Thymus (tissue), 11 donors: ENCODE results near the gene UBN1. TPM values are rescaled to one million over a fixed set of nuclear protein-coding genes. Genes with fewer than 3 reads are reported as not detected.

ENCODE experiments used
- DNase-seq, 9 donors: peaks; one replicate each; pipeline ENCODE4 v3.0.0-alpha.2; 2013; ENCODE audit warnings: low spot score in 9 of 9, low read depth in 6 of 9, missing footprints in 1 of 9
- H3K27ac ChIP-seq, 2 donors: one replicate each; pipeline ENCODE4 v1.5.1; 2013; ENCODE audit warnings: control low read depth in 1 of 2, low read depth in 1 of 2, low read length in 1 of 2, mild to moderate bottlenecking in 1 of 2, moderate library complexity in 1 of 2
- H3K27me3 ChIP-seq, 2 donors: one replicate each; pipeline ENCODE4 v1.5.1; 2013; ENCODE audit warnings: low read length in 1 of 2; ENCODE audit not compliant: control insufficient read depth in 2 of 2, insufficient read depth in 1 of 2
- H3K36me3 ChIP-seq, 2 donors: one replicate each; pipeline ENCODE4 v1.5.1; 2013; ENCODE audit warnings: low read length in 1 of 2, mild to moderate bottlenecking in 1 of 2, moderate library complexity in 1 of 2; ENCODE audit not compliant: control insufficient read depth in 2 of 2, insufficient read depth in 2 of 2
- H3K4me1 ChIP-seq, 2 donors: one replicate each; pipeline ENCODE4 v1.5.1; 2013; ENCODE audit warnings: low read length in 2 of 2; ENCODE audit not compliant: control insufficient read depth in 2 of 2, insufficient read depth in 2 of 2
- H3K4me3 ChIP-seq, 2 donors: one replicate each; pipeline ENCODE4 v1.5.1; 2013; ENCODE audit warnings: low read length in 2 of 2, control low read depth in 1 of 2, mild to moderate bottlenecking in 1 of 2
- H3K9me3 ChIP-seq, 2 donors: one replicate each; pipeline ENCODE4 v1.5.1; 2013; ENCODE audit warnings: low read length in 1 of 2, mild to moderate bottlenecking in 1 of 2; ENCODE audit not compliant: control insufficient read depth in 2 of 2, insufficient read depth in 1 of 2
- WGBS: extraction: QIAGEN DNeasy Blood & Tissue Kit; methylation state at CpG from one replicate; pipeline ENCODE4 v1.1.7; 2013; 5-methylcytosine and 5-hydroxymethylcytosine counted together
- polyA plus RNA-seq: library from polyadenylated mRNA; stranded (reverse); fragments of 200-250 nt; gene quantifications from one replicate; pipeline ENCODE4 v1.2.3, GENCODE V29; 2013
- total RNA-seq: library from RNA; stranded (reverse); fragments of 120-200 nt; gene quantifications from one replicate; pipeline ENCODE4 v1.2.4, GENCODE V29; 2013
- donor health status: healthy.

Gene UBN1
- total and polyA plus RNA-seq, 2 donors = 9.2 to 12.9 TPM

GRCh38 chr16:4888428-4889135 lies 41.3 kb downstream of the UBN1 start:
- Histone ChIP-seq H3K36me3 (peaks cover 29 to 31% of the 10 kb centered on the region in 2 donors), H3K27me3 (no peaks in the 10 kb centered on the region), H3K9me3 (no peaks in the 10 kb centered on the region), H3K4me3 (no peak overlapping the region), H3K27ac (no peak overlapping the region), H3K4me1 (no peaks in the 10 kb centered on the region)
- no peak for DNase-seq
- WGBS = 96% methylated on average over 9 of the region's 9 CpGs

- Histone ChIP-seq H3K4me3 (no peak overlapping the region), H3K36me3 (peaks cover 16 to 17% of the 10 kb centered on the region in 2 donors), H3K27me3 (no peaks in the 10 kb centered on the region), H3K27ac (no peak overlapping the region), H3K9me3 (no peaks in the 10 kb centered on the region), H3K4me1 (no peaks in the 10 kb centered on the region)
- 90% methylated on average over 11 of the region's 11 CpGs for WGBS
- no peak for DNase-seq
Measured at GRCh38 chr16:4890026-4890425, 42.7 kb downstream of the UBN1 start.

DNA sequence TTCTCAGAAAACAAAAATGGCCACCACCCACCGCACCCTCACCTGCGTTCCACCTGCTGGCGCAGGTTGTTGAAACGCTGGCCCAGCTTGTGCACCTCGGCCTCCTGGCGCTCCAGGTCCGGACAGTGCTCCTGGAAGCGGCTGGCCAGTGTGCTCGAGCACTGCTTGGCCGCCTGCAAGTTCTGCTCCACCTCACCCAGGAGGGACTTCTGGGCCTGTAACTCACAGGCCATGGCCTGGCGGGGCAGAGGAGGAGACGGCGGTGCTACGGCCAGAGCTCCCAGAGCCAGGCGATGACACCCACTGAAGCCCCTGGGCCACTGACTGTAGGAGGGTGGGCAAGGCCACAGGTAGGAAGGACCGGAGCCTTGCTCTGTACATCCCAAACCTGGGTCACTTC lies 43.4 kb downstream of the UBN1 start:
- H3K27me3 ChIP-seq = no peaks in the 10 kb centered on the region
- no peak for DNase-seq
- H3K36me3 ChIP-seq = peaks cover 10% of the 10 kb centered on the region in 2 donors
- no peaks in the 10 kb centered on the region for H3K9me3 ChIP-seq
- no peaks in the 10 kb centered on the region for H3K4me1 ChIP-seq
- no peak overlapping the region for H3K27ac ChIP-seq
- WGBS = 98% methylated on average over 16 of the region's 16 CpGs
- no peak overlapping the region for H3K4me3 ChIP-seq

DNA sequence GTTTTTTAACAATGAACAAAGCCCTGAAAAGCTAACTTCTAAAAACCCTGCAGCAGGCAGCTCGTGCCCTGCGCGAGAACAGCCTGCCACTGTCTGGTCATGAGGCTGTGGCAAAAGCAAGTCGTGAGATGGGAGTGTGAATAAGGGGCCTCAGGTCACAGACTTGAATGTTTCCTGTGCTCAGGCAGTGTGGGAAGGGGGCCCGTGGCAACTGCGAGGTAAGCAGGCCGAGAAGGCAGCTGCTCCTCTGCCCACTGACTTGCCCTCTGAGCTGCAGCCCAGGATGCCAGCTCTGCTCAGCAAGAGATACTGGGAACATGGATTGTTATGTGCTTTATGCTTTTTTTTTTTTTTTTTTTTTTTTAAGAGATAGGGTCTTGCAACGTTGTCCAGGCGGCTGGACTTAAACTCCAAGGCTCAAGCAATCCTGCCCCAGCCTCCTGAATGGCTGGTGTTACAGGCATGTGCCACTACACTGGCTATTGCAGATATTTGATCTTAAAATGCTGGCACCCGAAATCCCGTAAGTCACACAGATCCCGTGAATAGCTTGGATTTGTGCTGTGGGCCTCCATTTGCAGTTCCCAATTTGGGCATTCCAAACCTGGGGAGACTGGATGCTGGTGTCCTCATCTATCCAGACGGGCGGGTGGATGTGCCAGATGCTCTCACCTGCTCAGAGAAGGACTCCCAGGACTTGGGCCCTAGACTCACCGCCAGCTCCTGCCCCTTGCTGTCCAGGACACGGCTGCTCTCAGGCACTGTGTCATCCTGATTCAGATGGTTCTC lies 44.0 kb downstream of the UBN1 start:
- H3K27me3 ChIP-seq = no peaks in the 10 kb centered on the region
- no peaks in the 10 kb centered on the region for H3K4me1 ChIP-seq
- 95% methylated on average over 16 of the region's 16 CpGs for WGBS
- no peak overlapping the region for H3K4me3 ChIP-seq
- DNase-seq = no peak
- H3K27ac ChIP-seq = no peak overlapping the region
- H3K9me3 ChIP-seq = no peaks in the 10 kb centered on the region
- peaks cover 4 to 8% of the 10 kb centered on the region in 2 donors for H3K36me3 ChIP-seq

DNA sequence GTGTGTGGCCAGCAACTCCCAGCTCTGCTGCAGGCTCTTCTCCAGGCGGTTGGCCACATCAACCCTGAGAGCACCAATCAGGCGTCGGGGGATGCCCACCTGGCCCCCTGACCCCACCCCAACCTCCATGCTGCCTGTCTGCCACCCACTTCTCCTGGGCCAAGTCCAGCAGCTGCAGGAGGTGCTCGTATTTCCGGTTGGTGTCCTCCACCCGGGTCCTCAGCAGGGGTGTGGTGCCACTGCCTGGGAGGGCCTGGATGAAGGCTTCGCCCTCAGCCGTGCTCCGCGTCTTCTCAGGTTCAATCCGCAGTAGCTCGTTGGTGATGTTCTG lies 44.6 kb downstream of the UBN1 start:
- Histone ChIP-seq H3K4me1 (no peaks in the 10 kb centered on the region), H3K36me3 (peaks cover 3 to 8% of the 10 kb centered on the region in 2 donors), H3K9me3 (no peaks in the 10 kb centered on the region), H3K27me3 (no peaks in the 10 kb centered on the region), H3K27ac (no peak overlapping the region), H3K4me3 (no peak overlapping the region)
- no peak for DNase-seq
- WGBS = 88% methylated on average over 12 of the region's 12 CpGs

DNA sequence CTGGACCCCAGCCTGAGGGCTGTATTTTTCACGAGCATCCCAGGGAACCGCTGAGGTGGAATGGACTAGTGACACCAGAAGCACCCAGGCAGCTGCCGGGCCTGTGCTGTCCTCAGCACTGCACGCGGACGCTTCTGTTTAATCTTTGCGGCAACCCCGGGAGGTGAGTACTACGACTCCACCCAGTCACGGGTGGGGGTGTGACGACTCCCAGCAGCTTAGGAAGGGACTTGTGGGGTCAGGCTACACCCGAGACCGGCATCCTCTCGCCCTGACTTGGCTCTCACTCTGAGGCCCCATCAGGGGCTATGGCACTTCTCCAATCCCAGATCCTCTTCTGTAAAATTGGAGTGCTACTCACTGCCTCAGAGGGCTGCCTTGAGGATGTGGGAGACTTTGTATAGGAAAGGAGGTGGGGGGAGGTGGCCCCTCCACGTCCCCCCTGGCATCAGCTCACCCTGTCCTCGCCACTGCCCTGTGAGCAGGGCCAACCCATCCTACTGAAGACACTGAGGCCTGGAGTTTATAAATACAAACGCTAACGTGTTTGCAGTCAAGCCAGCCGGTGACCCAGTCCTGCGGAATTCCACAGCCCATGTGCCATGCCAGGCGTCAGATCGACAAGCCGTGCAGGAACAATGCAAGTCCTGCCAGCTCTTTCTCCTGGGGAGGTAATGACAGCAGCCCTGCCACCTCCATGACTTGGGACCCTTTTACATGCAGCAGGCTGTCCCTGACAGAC lies 45.3 kb downstream of the UBN1 start:
- Histone ChIP-seq H3K9me3 (no peaks in the 10 kb centered on the region), H3K36me3 (peaks cover 3 to 5% of the 10 kb centered on the region in 2 donors), H3K27ac (no peak overlapping the region), H3K4me1 (no peaks in the 10 kb centered on the region), H3K4me3 (no peak overlapping the region), H3K27me3 (no peaks in the 10 kb centered on the region)
- DNase-seq = no peak
- 69% methylated on average over 23 of the region's 23 CpGs for WGBS

- H3K4me1 ChIP-seq = no peaks in the 10 kb centered on the region
- no peak for DNase-seq
- H3K4me3 ChIP-seq = no peak overlapping the region
- H3K27ac ChIP-seq = no peak overlapping the region
- H3K27me3 ChIP-seq = no peaks in the 10 kb centered on the region
- no peaks in the 10 kb centered on the region for H3K9me3 ChIP-seq
- WGBS = 98% methylated on average over 26 of the region's 26 CpGs
- peaks cover 3 to 5% of the 10 kb centered on the region in 2 donors for H3K36me3 ChIP-seq
Measured at GRCh38 chr16:4893103-4893862, 46.0 kb downstream of the UBN1 start.

- peaks cover 2 to 5% of the 10 kb centered on the region in 2 donors for H3K36me3 ChIP-seq
- no peak overlapping the region for H3K4me3 ChIP-seq
- H3K4me1 ChIP-seq = no peaks in the 10 kb centered on the region
- DNase-seq = no peak
- peaks cover 0 to 1% of the 10 kb centered on the region in 2 donors for H3K9me3 ChIP-seq
- H3K27ac ChIP-seq = no peak overlapping the region
- no peaks in the 10 kb centered on the region for H3K27me3 ChIP-seq
- WGBS = 97% methylated on average over 22 of the region's 22 CpGs
Measured at GRCh38 chr16:4894276-4895150, 47.2 kb downstream of the UBN1 start.
